Measurements from ENCODE around the gene ZRANB1. TPM values are rescaled to one million over a fixed set of nuclear protein-coding genes. Genes with fewer than 3 reads are reported as not detected.

ZRANB1 gene
- total and polyA plus RNA-seq, 2 of the 4 experiments (the other 2 are of a cell fraction): 11.2 to 24.7 TPM

- Histone ChIP-seq H3K14ac (replicated peaks; ENCODE audit: low read depth, low read length) (no peak overlapping the region), H2BK5ac (ENCODE audit: low read depth, low read length, poor library complexity, severe bottlenecking) (no peak overlapping the region), H3K4ac (ENCODE audit: low read depth, low read length) (no peak overlapping the region), H3K27me3 (ENCODE audit: control insufficient read depth, insufficient read depth, low read length) (no peaks in the 10 kb centered on the region), H2BK20ac (ENCODE audit: low read depth, low read length) (no peak overlapping the region), H3K27ac (ENCODE audit: insufficient read depth, low read length) (no peak overlapping the region), H2AK5ac (ENCODE audit: low read depth, low read length) (no peak overlapping the region), H4K8ac (ENCODE audit: low read depth in 2 of 2, low read length in 2 of 2) (no peak overlapping the region), H2AFZ (replicated peaks; ENCODE audit: low read length, poor library complexity) (no peak overlapping the region), H4K5ac (ENCODE audit: low read depth, low read length) (no peak overlapping the region), H4K91ac (ENCODE audit: insufficient read depth, low read depth, low read length) (no peak overlapping the region), H3K18ac (ENCODE audit: low read depth, low read length) (no peak overlapping the region), H3K4me1 (ENCODE audit: control insufficient read depth, insufficient read depth, low read length) (peaks cover 8% of the 10 kb centered on the region), H2BK120ac (ENCODE audit: low read depth, low read length) (no peak overlapping the region), H3K79me1 (ENCODE audit: low read depth in 1 of 2, low read length in 2 of 2) (peaks cover 10 to 56% of the 10 kb centered on the region in 2 experiments), H3K56ac (ENCODE audit: extremely low read depth, insufficient read depth, low read length) (no peak overlapping the region), H3K9me3 (ENCODE audit: control insufficient read depth, insufficient read depth, low read length) (no peaks in the 10 kb centered on the region), H3K4me2 (ENCODE audit: low read depth, low read length) (no peak overlapping the region), H2BK15ac (ENCODE audit: low read depth, low read length) (no peak overlapping the region), H3K23ac (ENCODE audit: low read depth, low read length) (no peak overlapping the region), H2AK9ac (replicated peaks; ENCODE audit: low read depth, low read length, poor library complexity) (no peak overlapping the region), H3K36me3 (ENCODE audit: control insufficient read depth, insufficient read depth, low read length) (peaks cover 2% of the 10 kb centered on the region), H3K9ac (ENCODE audit: low read depth, low read length) (no peak overlapping the region), H4K20me1 (ENCODE audit: insufficient read depth, low read length) (peaks cover 75% of the 10 kb centered on the region), H3K9me1 (ENCODE audit: insufficient read depth, low read length) (peaks cover 8% of the 10 kb centered on the region), H3K4me3 (ENCODE audit: insufficient read depth, low read depth, low read length) (no peak overlapping the region)
- TF ChIP-seq RCOR1 (IDR thresholded peaks at IDR 0.05; ENCODE audit: insufficient replicate concordance, low read length): no peak
- no peak for TF ChIP-seq CEBPB (IDR thresholded peaks at IDR 0.05; ENCODE audit: low read depth, low read length)
- TF ChIP-seq MAZ (IDR thresholded peaks at IDR 0.05; ENCODE audit: borderline replicate concordance, low read depth, low read length): no peak
- no TSS peak for BruUV-seq (replicated peaks)
- WGBS, 2 experiments (ENCODE audit: extremely low coverage in 2 of 2, insufficient read length in 1 of 2): no CpG with 5 or more reads among the region's 7 CpGs
- dilution Hi-C loops (cut with HindIII; ENCODE audit: low sequenced_read_pairs, unreplicated experiment) (no loop called here), intact Hi-C loops (cut with micrococcal nuclease) (no loop called here), in situ Hi-C loops (cut with MboI; ENCODE audit: low sequenced_read_pairs) (no loop called here)
- CTCF ChIA-PET: interaction anchor here (1.1 kb wide), 1 partner anchor 11 kb away, joined by 4 read pairs; no protein-coding TSS in a partner anchor
- no peak for ATAC-seq (ENCODE audit: low read depth)
- no peak for DNase-seq
- POLR2A ChIA-PET (ENCODE audit: unreplicated experiment): interaction anchor here (0.6 kb wide), 2 partner anchors 10 to 77 kb away, joined by 5 to 6 read pairs; no protein-coding TSS in a partner anchor
These were observed 5.1 kb upstream of the ZRANB1 start for GRCh38 chr10:124936813-124937212.

Data from IMR-90 (cell line).